ENCODE results near the gene GPX1.

The GPX1 gene

GRCh38 chr3:49310677-49311076, 47.5 kb downstream of the GPX1 start:
- no peak for DNase-seq

Measured in stimulated activated CD8-positive, alpha-beta memory T cell treated with anti-CD3 and anti-CD28 coated beads, Interleukin-4, amount 100 ng/mL, for 48 hours (primary cell).